LNCaP clone FGC (cell line): Measurements from ENCODE around the gene DLL4.

Source experiments
- DNase-seq: peaks from one replicate; pipeline ENCODE4 v3.0.0-alpha.2; 2011; ENCODE audit warnings: low read depth
- H3K4me3 ChIP-seq: 2 replicates; pipeline ENCODE4 v1.5.1; 2011; ENCODE audit warnings: mild to moderate bottlenecking, low read depth, low read length, control low read depth
- CTCF ChIP-seq: IDR thresholded peaks from 2 replicates; pipeline ENCODE4 v1.5.1; 2012; ENCODE audit warnings: mild to moderate bottlenecking; ENCODE audit not compliant: control insufficient read depth, insufficient read depth; ENCODE audit errors: extremely low read depth

Gene DLL4

DNA sequence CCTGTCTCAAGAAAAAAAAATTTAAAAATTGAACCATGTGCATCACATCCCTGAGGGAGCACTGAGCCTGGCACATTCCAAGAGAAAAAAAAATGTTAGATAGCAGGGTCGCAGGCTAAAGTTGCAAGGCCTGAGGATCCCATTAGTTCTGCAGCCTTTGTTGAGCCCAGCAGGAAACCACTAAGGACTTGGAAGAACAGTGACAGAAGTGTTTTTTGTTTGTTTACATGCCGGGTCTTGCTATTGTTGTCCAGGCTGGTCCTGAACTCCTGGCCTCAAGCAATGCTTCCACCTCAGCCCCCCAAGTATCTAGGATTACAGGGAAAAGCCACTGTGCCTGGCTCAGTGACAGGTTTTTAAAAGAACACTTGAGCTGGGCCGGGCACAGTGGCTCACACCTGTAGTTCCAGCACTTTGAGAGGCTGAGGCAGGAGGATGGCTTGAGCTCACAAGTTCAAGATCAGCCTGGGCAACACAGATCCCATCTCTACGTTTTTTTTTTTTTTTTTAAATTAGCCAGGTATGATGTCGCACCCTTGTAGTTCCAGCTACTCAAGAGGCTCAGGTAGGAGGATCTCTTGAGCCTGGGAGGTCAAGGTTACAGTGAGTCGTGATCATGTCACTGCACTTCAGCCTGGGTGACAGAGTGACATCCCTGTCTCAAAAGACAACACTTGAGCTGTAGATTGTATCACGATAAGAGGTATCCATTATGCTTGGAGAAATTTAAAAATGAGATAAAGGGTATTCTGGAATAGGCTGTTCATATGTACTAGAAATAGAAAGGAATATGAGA lies 39.3 kb downstream of the DLL4 start:
- TF ChIP-seq CTCF: no peak
- no peak for DNase-seq
- no peak overlapping the region for H3K4me3 ChIP-seq

GRCh38 chr15:40969363-40969762 lies 40.2 kb downstream of the DLL4 start:
- no peak for TF ChIP-seq CTCF

GRCh38 chr15:40974879-40975278 lies 45.7 kb downstream of the DLL4 start:
- no peak for DNase-seq
- H3K4me3 ChIP-seq: no peak overlapping the region
- no peak for TF ChIP-seq CTCF

More at GRCh38 chr15:40969363-40969762, 40.2 kb downstream of the DLL4 start:
- DNase-seq: no peak
- no peak overlapping the region for H3K4me3 ChIP-seq

- no peak for DNase-seq
These were observed 47.7 kb downstream of the DLL4 start for GRCh38 chr15:40976819-40977218.

DNA sequence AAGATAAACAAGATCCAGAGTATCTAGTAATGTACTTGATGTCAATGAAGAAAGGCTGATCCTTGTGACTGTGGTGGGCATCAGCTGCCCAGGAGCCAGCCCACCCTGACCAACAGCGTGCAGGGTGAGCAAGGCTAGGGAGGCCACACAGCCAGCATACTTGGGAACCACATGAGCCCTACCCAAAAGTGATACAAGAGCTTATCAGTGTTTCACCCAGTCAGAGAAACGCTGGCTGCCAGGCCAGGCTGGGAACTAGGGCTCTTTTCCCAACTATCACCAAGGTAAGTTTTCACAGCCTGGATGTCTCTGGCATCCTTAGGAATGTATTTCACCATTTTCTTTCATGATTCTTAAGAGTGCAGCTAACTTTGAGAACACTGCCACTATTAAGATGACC lies 49.0 kb downstream of the DLL4 start:
- no peak overlapping the region for H3K4me3 ChIP-seq
- no peak for TF ChIP-seq CTCF
- no peak for DNase-seq

More at GRCh38 chr15:40976819-40977218, 47.7 kb downstream of the DLL4 start:
- TF ChIP-seq CTCF: no peak
- H3K4me3 ChIP-seq: no peak overlapping the region

DNA sequence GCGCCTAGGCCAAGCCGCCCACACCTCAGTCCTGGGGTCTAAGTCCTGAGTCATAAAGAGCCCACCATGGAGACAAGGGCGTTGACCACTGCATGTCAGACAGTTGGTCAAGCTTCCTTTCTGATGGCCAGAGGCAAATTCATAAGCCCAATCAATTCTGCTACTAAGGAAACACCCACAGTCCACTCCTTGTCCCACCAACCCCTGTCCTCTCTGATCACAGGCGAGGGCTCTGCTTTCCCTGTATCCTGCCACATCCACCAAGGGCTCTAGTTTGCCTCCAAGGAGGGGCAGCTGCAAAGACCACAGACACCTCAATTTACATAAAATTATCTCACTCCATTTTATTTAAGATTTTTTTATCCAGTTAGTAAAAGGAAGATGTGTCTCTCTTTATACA lies 49.4 kb downstream of the DLL4 start:
- H3K4me3 ChIP-seq: no peak overlapping the region
- no peak for TF ChIP-seq CTCF
- DNase-seq: no peak

DNA sequence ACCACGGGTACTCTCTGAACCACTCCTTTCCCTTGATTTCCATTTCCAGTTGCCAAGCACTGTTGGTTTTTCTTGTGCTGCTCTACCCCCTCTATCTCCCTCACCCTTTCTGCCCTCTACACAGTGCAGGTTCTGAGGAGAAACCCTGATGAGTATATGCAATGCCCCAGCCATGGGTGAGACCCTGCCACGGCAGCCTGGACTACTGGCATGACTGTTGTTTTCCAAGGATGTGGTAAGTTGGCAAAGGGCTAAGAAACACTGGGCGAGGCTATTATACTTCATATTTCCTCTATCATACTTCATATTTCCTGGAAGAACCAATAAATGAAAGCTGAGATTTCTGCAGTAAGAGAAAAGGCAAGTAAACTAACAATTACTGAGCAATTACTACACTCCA lies 52.0 kb downstream of the DLL4 start:
- DNase-seq: no peak
- H3K4me3 ChIP-seq: no peak overlapping the region
- TF ChIP-seq CTCF: no peak
